Measurements from ENCODE around the gene TAF15.
A peak's percentile ranks its signal among the peaks of the same experiment; 100 is the strongest.

Gene TAF15

DNA sequence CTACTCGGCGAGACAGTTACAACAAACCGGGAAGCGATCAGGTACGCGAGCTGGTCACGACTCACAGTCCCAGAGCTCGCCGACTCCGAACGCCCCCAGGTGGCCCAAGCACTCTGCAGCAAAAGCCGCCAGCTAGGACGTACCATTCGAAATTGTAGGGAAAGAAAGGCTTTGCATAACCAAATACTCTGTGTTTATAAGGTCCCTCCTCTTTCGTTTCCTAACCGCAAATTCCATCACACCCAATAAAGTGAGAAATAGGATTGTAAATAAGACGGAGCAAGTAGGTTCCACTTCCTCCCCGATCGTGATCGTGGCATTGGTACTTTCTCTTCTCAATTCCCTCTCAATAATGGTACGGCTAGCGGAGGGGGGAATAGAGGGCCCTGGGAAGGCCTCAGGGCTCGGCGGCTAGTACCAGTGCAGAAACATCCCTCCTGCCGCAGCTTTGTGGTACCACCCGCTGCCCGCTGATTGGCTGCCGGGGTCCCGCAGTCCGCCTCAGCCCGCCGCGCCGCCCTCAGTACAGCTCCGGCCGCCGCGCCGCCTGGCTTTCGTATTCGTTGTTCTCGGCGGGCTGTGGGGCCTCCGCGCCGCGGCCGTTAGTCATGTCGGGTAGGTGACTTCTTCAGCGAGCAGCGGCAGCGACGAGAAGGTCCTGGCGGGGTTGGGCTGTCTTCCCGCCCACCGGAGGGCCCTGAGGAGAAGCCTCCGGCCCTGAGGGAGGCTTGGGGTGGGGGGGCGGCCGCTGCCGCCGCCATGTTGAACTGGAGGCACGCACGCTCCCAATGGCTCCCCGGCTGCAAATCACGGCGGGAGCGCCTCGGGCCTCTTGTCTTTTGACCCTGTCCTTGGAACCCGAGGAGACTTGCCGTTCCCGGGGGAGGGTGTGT, at the start of gene TAF15:
Gene TAF15, plus strand, starts transcription at position 523 of the 893 bp plus-strand sequence. Its CDS starts 86 bp downstream, at position 609.
- peak; percentile 99 for DNase-seq

DNA sequence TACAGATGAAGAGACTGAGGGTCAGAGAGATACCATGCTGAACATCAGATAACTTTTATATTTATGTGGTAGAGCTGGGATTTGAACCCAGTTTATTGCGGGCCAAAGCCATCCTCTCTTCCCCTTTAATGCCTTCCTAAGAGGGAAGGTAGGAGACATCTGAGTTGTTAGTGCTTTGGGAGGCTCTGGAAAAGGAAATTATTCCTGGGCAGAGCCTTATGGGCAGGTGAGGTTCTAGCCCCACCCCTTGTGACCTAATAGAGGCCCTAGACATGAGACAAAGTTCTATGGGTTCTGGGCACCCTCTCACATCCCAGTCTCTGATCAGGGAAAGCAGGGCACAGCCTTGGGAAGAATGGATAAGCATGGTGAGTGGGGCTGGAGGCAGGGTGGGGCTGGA, 48.7 kb upstream of the TAF15 start, which contains the start of gene C17orf50:
Gene C17orf50, plus strand, starts transcription at position 301 of the 400 bp plus-strand sequence. Its CDS starts 55 bp downstream, at position 356.
- DNase-seq: no peak

DNA sequence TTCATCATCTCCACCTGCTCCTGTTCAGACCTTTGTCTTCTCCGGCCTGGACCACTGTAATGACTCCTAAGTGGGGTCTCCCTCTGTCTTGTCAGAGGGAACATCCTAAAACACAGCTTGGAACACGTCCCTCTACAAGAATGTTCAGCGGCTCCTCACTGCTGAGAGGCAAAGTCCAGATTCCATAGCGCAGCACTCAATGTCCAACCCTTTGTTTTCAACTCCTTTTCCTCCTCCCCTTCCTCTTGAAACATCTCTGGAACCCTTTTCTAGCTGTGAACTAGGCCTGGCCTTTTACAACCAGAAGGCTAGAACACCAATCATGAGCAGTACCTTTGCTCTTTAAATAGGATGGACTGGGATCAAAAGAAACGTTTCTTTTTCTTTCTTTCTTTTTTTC, 47.7 kb upstream of the TAF15 start:
- no peak for DNase-seq

DNA sequence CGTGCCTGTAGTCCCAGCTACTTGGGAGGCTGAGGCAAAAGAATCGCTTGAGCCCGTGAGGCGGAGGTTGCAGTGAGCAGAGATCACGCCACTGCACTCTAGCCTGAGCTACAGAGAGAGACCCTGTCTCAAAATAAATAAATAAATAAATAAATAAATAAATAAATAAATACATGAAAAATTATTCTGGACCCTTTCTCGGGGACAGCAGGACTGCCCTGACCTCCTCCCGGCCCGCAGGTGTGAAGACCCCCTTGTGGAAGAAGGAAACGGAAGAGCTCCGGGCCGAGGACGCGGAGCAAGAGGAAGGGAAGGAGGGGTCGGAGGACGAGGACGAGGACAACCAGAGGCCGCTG, 45.5 kb upstream of the TAF15 start:
- no peak for DNase-seq

DNA sequence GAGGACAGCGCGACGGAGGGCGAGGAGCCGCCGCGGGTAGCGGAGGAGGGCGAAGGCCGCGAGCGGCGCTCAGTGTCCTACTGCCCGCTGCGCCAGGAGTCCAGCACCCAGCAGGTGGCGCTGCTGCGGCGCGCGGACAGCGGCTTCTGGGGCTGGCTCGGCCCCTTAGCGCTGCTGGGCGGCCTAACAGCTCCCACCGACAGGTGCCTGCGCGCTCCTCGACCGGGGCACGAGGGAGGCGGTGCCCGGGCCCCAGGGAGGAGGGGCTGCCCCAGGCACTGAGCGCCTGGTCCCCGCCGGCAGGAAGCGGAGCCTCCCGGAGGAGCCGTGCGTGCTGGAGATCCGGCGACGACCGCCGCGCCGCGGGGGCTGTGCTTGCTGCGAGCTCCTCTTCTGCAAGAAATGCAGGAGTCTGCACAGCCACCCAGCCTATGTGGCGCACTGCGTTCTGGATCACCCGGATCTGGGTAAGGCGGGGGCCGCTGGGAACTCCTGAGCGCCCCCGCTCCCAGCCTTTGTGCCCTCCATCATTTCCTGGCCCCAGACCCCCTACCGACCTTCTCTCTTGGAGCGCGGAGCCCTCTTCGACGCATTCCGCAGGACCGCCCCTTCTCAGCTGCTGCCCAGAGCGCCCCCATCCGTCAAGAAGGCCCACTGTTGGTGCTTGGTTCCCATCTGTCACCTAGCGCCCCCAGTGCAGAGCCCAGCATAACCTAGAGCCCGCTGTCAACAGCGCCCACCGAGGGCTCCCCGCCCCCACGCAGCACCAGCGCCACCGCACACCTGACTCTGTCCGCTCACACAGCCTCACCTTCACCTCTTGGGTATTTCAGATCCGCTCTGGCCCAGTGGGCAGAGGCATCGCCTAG, 44.9 kb upstream of the TAF15 start:
- DNase-seq: peak; percentile 96

DNA sequence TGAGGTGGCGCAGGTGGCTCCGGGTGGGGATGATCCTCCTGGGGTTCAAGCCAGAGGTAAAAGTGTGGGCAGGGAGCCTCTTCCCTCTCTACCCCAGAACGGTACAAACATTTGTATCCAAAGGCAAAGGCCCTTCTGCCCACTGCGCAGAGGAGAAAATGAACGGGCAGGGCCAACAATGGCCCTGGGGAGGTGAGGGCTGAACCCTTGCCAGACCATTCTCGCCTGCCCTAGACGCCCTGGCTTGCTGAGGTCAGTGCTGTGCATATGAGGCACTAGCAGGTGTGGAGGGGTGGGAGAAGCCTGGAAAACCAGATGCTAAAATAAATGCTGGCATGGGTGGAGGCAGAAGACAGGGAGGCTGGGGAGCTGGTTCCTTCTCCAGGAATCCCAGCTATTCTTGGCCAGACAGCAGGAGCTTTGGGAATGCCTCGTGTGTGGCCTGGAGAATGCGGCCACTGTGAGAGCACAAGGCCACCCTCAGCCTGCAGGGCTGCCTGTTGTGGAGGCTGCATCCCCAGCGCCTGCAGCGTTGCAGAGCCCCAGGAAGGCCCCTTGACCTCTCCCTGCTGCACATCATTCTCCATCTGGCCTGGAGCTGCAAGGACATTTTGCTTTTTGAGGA, 44.1 kb upstream of the TAF15 start:
- no peak for DNase-seq

DNA sequence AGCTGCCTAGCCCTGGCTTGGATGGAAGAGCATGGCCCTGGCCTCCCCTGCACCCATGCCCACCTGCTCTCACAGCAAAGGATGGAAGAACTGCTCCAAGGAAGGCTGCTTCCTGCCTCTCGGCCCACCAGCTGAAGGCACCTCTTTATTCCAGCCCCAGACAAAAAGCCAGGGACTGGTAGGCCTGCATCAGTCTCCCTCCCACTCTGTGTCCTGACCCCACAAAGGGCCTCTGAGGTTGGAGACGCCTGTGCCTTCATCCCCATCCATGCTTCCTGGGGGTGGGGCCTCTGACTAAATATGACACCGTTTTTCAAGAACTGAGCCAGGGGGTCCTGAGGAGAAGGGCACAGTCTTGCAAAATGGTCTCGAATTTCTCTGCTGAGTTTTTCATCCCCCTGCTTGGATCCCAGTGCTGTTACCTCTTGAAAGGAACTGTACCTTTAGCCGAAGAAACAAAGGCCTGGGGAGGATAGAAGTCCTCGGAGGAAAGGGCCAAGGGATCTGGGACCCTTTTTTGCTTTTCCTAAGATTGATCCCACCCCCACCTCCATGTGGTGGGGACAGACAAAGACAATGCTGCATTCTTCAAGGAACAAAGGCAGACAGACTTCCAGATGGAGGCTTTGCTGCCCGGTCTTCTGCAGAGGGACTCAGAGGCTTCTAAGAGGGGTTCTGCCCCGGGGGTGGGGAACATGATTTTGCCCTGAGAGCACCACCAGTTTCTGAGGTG, 43.4 kb upstream of the TAF15 start:
- no peak for DNase-seq

DNA sequence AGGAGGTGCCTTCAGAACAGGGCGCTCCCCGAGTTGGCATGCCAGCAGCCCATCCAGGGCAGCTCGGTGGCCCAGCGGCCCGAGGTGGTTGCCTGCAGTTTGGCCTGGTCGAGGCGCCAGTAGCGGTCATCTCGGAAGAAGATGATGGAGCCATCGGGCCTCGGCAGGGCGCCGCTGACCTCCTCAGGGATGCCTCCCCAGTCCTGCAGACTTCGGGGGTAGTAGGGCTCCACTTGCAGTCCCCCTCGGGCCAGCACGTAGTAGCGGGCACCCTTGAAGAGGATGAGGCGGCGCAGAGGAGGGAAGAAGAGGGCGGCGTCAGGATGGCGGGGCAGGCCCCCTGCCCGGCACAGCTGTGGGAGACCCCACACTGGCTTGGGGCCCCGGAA, 42.8 kb upstream of the TAF15 start:
- DNase-seq: no peak

DNA sequence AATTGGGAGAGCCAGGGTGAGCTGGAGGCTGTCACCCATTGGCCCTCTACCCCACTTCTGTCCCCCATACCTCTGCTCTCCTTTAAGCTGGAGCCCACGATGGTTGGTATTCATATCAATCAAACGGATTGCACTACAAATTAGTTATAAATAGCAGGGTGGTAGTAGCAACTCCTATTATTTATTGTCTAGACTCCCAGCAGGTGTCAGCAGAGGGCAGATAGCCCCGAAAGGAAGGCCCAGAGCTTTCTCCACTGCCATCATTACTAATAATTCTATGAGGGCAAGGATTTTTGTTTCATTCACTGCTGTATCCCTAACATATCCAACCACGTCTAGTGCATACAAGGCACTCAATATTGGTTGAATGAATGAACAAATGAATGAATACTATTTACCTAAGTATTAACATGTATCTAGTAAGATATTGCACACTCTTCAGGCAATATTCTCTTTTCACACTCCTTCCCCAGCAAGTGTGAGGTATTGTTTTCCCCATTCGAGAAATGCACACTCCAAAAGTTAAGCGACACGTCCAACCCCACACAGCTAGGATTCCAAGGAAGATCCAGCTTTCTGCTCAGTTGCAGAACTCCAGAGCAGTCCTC, 42.3 kb upstream of the TAF15 start:
- DNase-seq: no peak

DNA sequence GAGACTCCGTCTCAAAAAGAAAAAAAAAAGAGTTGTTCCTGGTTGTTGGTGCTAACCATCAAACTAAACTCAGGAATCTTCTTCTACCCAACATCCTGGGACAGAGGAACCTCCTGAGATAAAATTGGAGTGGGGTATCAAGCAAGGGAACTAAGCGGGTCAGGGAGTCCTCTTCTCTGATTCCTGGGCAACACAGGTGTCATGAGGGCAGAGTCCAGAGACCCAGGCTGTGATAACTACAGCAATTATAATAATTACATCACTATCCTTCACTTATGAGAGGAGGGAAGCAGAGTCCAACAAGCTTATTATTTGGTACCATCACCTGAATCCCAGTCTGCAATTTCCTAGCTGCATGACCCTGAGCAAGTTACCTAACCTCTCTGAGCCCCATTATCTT, 40.5 kb upstream of the TAF15 start:
- no peak for DNase-seq

DNA sequence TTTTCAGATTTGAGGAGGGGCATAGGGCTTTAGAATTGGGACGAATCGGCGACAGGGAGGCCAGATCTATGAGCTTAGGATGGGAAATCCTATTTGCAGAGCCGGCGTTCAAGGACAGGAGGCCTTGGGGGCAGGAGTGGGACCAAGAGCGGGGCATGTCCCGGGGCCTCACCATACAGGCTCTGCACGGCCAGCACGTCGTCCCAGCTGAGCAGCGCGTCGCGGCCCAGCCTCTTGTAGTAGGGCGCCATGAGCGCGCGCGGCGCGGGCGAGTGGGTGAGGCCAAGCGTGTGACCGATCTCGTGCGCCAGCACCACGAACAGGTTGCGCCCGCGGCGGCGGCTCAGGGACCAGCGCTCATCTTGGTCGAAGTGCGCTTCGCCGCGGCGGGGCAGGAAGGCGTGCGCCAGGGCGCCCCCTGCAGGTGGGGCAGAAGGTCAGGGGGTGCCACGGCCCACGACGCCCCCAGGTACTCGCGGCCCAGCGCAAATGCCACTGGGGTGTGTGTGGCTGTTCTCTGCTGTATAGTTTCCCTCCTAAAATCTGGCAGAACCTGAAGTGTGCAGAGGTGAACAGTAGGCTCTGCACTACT, 39.3 kb upstream of the TAF15 start:
- DNase-seq: no peak

DNA sequence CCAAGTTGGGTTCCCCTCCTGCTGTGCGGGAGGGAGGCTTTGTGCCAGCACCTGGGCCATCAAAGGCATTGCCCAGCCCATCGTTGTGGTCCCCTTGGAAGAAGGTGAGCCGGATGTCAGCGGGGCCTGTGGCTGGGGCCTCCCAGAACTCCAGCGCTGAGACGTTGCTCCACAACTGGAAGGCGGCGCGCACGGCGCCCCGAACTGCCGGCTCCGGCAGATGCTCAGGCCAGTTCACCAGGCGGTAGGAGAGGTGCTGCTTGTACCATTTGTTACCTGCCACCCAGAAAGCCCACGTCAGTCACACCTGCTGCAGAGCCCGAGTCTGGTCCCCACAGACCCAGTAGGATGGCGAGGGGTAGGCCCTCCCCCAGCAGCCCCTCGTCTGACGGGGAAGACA, 36.2 kb upstream of the TAF15 start:
- no peak for DNase-seq

DNA sequence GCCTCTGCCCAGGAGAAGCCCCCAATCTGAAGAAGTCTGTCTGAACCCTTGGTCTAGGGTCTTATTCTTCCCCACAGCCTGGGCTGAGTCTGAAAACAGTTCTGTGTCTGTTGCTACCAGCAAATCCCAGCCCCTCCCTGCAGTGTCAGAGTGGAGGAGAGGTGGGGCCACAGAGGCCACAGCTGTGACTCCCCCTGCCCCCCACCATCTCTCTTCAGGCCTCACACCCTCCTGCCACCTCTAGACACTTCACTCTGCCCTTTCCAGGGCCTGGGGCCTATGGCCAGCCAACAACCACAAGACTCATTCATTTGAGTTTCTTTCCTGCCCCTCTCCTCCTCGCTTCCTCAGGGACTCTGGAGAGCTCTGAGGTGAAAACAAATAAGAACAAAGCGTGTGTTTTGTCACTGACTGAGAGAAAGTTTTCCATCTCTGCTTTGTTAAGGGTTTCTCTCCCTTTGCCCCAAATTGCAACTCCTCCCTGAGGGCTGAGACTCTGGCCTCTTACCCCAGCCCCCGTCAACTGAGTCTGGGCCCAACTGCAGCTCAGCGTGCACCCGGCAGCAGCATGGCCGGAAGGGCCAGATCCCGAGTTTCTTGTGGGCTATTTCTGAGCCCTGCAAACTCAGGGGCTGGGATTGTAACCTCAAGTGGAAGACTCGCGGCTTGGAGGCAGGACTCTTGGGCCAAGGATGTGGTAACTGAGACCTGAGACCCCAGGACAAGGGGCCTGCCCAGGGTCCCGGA, 35.4 kb upstream of the TAF15 start:
- no peak for DNase-seq

DNA sequence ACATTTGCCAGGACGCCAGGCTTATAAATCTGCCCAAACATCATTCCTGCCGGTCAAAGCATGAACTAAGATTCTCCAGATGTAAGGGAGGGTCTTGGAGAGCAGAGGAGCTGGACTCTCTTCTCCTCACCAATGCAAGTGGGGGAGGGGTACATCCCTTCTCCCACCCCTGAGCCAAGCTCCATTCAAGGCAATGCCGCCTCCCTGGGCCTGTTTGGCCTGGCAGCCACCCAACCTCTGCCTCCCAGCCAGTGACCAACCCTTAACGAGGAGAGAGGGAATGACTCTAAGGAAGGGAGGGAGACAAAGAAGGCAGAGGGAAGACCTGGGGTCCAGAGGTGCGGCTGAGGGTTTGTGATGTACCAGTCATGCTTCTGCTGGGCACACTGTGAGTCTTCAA, 34.8 kb upstream of the TAF15 start:
- DNase-seq: no peak

DNA sequence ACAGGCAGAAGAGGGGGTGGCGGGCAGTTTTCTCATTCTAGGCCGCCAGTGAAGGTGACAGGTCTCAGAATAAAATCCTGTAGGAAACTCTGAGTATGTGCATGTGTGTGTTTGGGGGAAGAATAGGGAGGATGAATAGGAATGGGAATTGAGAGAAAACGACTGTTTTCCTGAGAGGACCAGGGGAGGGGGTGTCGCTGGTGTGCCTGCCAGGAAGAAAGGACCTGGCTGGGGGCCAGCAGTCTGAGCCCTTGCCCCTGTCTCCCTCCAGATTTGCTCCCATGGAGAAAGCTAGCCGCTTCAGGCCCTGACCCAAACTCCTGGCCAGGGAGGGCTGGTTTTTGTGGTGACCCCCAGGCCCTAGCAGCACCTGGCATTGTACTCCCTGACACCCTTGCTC, 34.2 kb upstream of the TAF15 start:
- DNase-seq: no peak

DNA sequence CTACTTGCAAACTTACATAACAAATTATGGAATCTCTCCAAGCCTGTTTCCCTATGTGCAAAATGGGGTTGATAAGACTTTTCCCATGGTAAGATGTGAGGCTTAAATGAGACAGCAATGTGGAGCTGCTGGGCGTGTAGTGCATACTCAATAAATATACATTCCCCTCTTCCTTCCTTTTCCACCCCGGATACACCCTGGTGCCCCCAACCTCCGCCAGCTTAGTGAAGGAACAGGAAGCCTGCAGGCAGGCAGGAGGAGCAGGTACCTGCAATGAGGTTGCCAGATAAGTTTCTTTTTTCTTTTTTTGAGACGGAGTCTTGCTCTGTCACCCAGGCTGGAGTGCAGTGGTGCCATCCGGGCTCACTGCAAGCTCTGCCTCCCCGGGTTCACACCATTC, 33.7 kb upstream of the TAF15 start:
- no peak for DNase-seq

DNA sequence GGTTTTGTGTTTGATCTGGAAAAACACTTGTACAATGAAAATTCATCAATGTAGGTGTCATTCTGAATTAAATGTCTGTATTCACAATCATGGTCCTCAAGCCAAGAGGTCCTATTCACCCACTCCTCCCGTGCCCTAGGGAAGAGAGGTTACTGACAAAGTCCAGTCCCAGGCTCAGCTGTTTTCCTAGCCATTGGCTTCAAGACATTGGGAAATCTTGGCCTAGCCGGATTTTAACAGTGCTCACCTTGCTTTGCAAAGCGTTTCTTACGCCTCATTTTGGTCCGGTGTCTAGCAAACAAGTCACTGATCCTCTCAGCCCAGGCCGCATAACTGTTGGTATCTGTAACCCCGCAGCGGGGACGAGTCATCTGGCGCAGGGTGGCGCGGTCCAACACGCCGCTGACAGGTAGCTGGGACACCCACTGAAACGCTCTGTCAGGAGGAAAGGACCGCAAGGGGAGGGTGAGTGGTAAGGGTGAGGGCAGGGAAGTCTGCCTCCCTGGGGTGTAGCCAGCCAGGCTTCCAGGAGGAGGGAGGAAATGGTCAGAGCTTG, 30.6 kb upstream of the TAF15 start:
- DNase-seq: no peak

DNA sequence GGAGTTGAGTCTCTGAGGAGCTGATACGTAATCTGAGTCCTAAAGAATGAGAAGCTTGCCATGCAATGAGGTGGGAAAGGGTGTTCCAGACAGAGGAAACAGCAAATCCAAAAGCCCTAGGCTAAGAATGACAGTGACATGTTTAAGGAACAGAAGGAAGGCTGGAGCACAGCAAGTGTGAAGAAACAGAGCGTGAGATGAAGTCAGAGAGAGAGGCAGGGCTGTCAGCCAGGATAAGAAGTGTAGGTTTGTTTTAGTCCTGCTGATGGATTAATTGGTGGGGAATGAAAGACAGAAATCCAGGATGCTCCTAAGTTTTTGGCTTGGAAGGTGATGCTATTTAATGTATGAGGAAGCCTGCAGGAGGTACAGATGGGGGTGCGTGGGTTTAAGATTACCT, 28.3 kb upstream of the TAF15 start:
- no peak for DNase-seq

DNA sequence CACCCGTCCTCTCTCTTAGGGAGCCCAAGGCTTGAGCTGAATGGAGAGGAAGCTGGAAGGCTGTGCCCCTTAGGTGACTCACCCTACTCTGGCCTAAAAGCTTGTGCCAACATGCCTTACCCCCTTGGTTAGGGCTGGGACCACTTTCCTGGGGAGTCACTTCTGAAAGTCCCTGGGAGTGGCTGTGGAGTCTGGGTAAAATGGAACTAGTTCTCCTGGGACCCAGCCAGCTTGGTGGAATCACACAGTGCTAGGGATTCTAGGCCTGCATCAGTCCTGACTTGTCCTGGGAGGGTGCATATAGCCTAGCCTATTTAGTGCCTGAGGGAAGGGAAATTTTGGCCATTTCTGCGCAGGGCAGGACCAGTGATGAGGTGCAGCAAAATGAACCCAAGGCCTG, 24.4 kb upstream of the TAF15 start:
- no peak for DNase-seq

DNA sequence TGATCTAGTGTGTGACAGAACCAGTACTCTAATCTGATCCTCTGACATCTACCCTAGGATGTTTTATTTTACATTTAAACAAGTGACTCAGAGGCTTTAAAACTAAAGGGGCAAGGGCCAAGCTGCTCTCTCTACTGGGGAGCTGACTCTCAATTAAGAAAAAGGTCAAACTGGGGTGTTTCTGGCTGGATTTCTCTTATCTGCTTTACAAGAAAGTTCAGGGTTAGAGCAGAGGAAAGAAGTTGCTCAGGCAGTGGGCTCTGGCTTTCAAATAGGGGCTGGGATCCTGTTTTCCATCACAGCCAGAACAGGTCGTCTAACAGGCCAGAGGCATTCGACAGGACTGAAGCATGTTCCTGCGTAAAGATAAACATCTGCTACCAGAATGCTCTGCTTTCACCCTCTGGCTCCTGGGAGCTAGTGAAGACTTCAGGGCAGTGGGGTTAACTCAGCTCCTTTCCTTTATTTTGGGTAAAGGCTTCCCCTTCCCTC, 22.3 kb upstream of the TAF15 start:
- no peak for DNase-seq
